ENCODE data around the gene RPS3. TPM values are rescaled to one million over a fixed set of nuclear protein-coding genes. Genes with fewer than 3 reads are reported as not detected.
A peak's percentile ranks its signal among the peaks of the same experiment; 100 is the strongest.

Gene RPS3
- total and polyA plus RNA-seq, 2 of the 13 experiments (the other 11 are each of a cell fraction or from before 2014, with no cell fraction given), result 2,143 to 3,616 TPM

- TF ChIP-seq NFAT5 (CRISPR knock-in tag; IDR thresholded peaks at IDR 0.05) (0 out of 2 replicates have a peak, but pooled peaks have one; percentile 16), RFX1 (IDR thresholded peaks at IDR 0.05) (no peak), ZNF225 (CRISPR knock-in tag; IDR thresholded peaks at IDR 0.05) (peak; percentile 19; the same call in 1 of the 2 replicates), PRMT3 (CRISPR knock-in tag; IDR thresholded peaks at IDR 0.05; ENCODE audit: borderline replicate concordance, low read depth) (0 out of 2 replicates have a peak, but pooled peaks have one; percentile 24), ZNF282 (IDR thresholded peaks at IDR 0.05; ENCODE audit: partially characterized antibody) (no peak), ZNF30 (CRISPR knock-in tag; IDR thresholded peaks at IDR 0.05) (peak; percentile 67; the same call in 1 of the 2 replicates), ELF3 (CRISPR knock-in tag; IDR thresholded peaks at IDR 0.05) (no peak), MTA1 (CRISPR knock-in tag; IDR thresholded peaks at IDR 0.05; ENCODE audit: borderline replicate concordance) (peak; percentile 13; the same call in 1 of the 2 replicates), ZNF704 (CRISPR knock-in tag; IDR thresholded peaks at IDR 0.05; ENCODE audit: borderline replicate concordance) (peak; percentile 45; the same call in 1 of the 2 replicates), ZNF784 (CRISPR knock-in tag; IDR thresholded peaks at IDR 0.05; ENCODE audit: borderline replicate concordance) (0 out of 2 replicates have a peak, but pooled peaks have one; percentile 25), ZNF18 (CRISPR knock-in tag; IDR thresholded peaks at IDR 0.05; ENCODE audit: insufficient replicate concordance) (peak; percentile 27), ZNF362 (CRISPR knock-in tag; IDR thresholded peaks at IDR 0.05; ENCODE audit: borderline replicate concordance) (peak; percentile 56; the same call in 1 of the 2 replicates), CSRNP1 (CRISPR knock-in tag; IDR thresholded peaks at IDR 0.05) (0 out of 2 replicates have a peak, but pooled peaks have one; percentile 43)
These were observed 48.4 kb upstream of the RPS3 start (continued) for GRCh38 chr11:75350743-75351540.

Measured in HepG2 (cell line).